Hematopoietic multipotent progenitor cell (in vitro differentiated cells): Measurements from ENCODE around the gene FUT7. TPM values are rescaled to one million over a fixed set of nuclear protein-coding genes. Genes with fewer than 3 reads are reported as not detected.
A peak's percentile ranks its signal among the peaks of the same experiment; 100 is the strongest.

Source experiments
- DNase-seq, 3 donors: peaks; one replicate each; pipeline ENCODE4 v3.0.0-alpha.2; 2011 to 2015; ENCODE audit warnings: low read depth in 2 of 3, low spot score in 2 of 3
- total RNA-seq: library from RNA; depleted of rRNA; stranded (reverse); fragments of >200 nt; gene quantifications from one replicate; pipeline ENCODE4 v1.2.3, GENCODE V29; 2012

Gene FUT7
- total RNA-seq, 1 donor = 14.3 TPM

DNA sequence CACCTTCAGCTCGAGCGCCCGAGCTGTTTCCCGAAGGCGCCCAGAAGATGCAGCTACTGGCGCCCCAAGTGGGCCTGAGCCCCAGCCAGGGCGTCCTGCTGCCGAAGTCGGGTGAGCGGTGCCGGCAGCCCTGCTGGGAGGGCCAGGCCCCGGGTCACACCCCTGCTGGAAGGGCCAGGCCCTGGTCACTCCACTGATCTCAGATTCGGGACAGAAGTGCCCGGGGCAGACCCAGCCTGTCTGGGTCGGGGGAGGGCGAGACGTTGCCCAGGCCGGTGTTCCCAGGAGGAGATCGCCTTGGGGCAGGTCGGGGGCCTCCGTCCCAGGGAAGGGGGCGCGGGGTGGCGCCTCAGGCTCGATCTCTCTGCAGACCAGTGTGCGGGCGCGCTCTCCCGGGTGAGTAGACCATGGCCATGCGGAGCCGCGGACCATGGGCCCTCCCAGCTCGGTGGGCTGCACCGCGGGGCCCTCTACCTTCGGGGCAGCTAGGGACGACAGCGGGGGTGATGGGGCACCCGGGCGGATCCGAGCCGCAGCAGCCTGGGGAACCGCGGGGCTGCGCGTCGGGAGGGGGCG is 46.8 kb downstream of the FUT7 start:
- peak in 1 of 3 donors; percentile 31 for DNase-seq

DNA sequence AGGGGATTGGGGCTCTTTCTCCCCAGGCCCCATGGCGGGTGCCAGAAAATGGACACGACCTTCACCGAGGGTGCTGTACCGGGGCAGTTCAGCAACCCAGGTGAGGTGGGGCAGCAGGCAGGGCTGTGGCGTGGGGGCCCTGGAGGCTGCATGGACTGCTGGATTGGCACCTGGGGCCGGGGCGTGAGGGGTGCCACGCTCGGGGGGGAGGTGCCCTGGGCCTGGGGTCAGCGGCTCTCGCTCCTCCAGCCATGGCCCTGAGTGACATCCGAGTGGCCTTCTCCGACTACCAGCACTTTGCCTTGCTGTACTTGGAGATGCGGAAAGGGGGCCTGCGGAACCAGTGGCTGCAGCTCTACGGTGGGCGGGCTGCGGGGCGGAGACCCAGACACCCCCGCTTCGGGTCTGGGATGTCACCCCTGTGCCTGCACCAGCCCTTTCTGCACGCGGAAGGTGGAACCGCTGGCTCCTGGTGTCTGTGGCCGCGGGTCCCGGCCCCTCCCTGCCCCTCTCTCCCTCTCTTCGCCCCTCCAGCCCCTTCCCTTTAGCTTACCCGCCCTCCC is 47.3 kb downstream of the FUT7 start:
- no peak for DNase-seq

DNA sequence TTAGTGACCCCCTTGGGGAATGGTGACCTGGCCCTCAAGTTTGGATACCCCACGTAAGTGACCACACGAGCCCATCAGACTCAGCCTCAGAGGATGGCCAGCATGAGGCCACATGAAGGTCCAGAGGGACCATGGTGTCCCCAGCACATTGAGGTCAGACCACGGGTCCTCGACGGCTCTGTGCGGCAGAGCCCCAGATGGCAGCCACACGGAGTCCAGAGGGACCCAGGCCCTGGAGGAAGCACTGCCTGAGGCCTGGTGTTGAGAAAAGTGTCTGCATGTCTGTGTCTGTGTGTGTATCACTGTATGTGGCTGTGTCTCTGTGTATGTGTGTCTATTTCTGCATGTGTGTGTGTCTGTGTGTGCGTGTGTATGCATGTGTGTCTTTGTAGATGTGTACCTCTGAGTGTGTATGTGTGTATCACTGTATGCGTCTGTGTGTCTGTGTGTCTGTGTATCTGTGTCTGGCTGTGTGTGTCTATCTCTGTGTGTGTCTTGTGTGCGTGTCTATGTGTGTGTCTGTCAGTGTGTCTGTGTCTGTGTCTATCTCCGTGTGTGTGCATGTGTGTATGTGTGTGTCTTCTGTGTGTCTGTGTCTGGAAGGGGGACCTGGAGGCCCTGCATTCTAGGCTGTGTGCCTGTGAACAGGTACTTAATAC is 48.1 kb downstream of the FUT7 start:
- no peak for DNase-seq

DNA sequence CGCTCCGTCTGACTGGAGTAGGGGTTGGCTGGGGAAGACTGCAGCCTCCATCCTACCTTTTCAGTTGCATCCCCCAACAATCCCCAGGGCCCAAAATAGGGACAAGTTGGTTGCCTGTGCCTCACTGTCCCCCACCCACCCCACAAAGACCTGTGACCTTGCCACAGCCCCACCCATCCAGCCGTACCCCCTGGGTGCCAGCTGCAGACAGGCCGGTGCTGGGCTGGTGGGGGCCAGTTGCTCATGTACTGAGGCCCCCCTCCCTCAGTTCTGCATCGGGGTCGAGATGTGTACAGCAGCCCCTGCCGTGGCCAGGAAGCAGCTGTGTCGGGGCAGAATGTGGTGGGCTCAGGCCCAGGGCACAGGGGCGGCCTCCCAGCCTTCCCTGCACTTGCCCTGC is 48.7 kb downstream of the FUT7 start:
- DNase-seq = no peak

DNA sequence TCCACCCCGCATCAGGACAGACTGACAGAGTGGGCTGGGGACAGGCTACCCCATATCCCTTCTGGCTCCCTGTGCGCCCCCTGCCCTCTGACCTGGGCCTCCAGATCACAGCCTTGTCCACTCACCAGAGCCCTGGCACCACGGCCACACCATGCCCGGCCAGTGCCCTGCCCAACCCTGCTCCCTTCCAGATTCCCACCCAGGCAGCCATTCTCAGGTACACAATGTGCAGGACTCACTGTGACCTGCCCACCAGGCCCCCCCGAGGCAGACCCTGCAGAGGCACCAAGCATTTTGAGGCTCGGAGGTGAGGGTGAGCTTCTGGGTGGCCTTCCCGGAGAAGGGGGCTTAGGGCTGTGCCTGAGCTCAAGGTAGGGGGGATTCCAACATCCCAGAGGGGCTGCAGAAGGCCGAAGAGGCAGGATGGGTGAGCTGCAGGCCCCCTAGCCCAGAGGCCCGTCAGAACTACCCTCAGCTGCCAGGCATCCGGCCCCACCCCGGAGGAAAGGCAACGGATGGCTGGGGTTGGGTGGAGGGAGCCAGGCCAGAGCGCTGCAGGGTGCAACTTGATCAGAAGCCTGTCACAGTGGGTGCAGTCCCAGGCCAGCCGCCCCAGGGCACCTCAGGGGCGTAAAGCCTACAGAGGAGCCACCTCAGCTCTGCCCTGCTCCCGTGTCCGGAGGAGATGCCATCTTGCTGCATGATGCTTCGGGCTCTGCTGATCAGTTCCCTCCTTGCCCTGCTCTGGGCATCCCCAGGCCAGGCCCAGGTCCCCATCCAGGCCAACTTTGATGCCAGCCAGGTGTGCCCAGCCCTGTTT is 49.4 kb downstream of the FUT7 start, which contains the start of gene LCNL1:
LCNL1 (plus strand) TSS at position 762 of the 820 bp plus-strand sequence. CDS start 594 bp downstream, outside the sequence.
- no peak for DNase-seq

DNA sequence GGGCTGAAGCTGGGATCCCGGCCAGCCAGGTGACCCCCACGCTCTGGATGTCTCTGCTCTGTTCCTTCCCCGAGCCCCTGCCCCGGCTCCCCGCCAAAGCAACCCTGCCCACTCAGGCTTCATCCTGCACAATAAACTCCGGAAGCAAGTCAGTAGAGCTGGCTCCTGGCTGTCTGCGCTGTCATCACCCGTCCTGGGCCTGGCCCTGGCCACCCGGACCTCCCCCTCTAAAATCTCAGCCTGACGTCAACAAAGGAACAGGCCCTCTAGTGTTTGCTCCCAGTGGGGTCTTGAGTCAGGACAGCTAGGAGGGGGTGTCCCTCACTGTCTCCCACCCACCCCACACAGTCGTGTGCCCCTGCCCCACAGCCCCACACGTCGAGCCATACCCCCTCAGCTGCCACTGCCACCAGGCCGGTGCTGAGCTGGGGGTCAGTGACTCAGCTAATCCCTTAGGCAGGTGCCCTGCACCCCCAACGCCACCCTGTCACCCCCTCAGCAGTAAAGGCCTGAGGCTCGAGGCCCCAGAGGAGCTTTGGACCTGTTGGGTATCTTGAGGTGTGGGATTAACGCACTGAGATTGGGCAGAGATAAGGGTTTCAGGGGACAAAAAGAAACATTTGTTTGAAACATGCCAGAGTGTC is 50.2 kb downstream of the FUT7 start:
- DNase-seq = no peak

DNA sequence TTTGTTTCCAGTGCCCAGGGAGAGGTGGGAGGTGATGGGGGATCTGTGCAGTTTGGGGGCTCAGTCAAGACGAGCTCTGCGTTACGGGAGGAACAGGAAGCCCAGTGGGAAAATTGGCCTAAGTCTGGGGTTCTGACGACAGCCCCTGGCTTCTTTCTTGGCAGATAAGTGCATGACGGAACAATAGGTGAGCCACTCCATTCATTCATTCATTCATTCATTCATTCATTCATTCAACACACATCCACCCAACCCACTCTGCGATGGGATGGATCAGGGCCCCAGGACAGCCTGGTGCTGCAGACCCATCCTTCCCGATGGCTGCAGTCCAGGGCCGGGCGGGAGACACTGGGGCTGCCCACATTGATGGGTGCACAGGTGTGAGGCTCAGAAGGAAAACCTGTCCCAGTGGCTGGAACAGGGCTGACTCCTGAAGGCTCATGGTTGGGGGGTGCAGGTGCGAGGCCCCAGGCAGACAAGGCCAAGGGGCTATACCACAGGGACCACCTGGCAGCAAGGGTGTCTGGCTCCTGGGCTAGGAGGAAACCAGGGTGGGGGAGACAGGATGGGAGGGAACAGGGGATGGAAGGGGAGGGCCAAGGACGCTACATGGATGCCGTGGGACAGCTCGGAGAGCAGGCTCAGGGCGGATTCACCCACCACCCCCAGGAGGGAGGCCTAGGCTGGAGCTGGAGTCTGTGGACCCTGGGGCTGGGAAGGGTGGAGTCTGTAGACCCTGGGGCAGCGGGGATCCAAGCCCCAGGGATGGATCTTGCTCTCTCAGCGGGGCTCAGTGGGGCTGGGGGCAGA is 51.0 kb downstream of the FUT7 start:
- DNase-seq = no peak

Other genes starting within 250 kb of the FUT7 start
- gene TMEM141, start 240.7 kb downstream of the FUT7 start, total RNA-seq = 47.1 TPM
- 1.6 TPM for gene CCDC183, start 235.8 kb downstream of the FUT7 start, total RNA-seq
- 66.8 TPM for gene RABL6, start 224.1 kb downstream of the FUT7 start, total RNA-seq
- 0.27 TPM for gene AJM1, start 189.6 kb downstream of the FUT7 start, total RNA-seq
- gene PHPT1, start 182.7 kb downstream of the FUT7 start, total RNA-seq = 36.9 TPM
- 1.1 TPM for gene MAMDC4, start 179.7 kb downstream of the FUT7 start, total RNA-seq
- gene EDF1, start 165.8 kb downstream of the FUT7 start, total RNA-seq = 211 TPM
- gene TRAF2, start 145.6 kb downstream of the FUT7 start, total RNA-seq = 20.5 TPM
- gene FBXW5, start 87.3 kb downstream of the FUT7 start, total RNA-seq = 179 TPM
- 0.81 TPM for gene C8G, start 86.8 kb downstream of the FUT7 start, total RNA-seq
- gene LCN12, start 79.8 kb downstream of the FUT7 start, total RNA-seq = 0.54 TPM
- gene PTGDS, start 54.6 kb downstream of the FUT7 start, total RNA-seq = not detected
- not detected for gene LCNL1, start 49.1 kb downstream of the FUT7 start, total RNA-seq
- gene PAXX, start 39.7 kb downstream of the FUT7 start, total RNA-seq = 16.7 TPM
- 0.27 TPM for gene CLIC3, start 35.5 kb downstream of the FUT7 start, total RNA-seq
- 99.1 TPM for gene ABCA2, start 3.9 kb downstream of the FUT7 start, total RNA-seq
- gene NPDC1, start 14.1 kb upstream of the FUT7 start, total RNA-seq = 51.2 TPM
- not detected for gene ENTPD2, start 22.0 kb upstream of the FUT7 start, total RNA-seq
- gene SAPCD2, start 38.5 kb upstream of the FUT7 start, total RNA-seq = 4.8 TPM
- gene UAP1L1, start 45.4 kb upstream of the FUT7 start, total RNA-seq = 14.8 TPM
- 70.8 TPM for gene MAN1B1, start 54.9 kb upstream of the FUT7 start, total RNA-seq
- gene DPP7, start 82.6 kb upstream of the FUT7 start, total RNA-seq = 154 TPM
- gene GRIN1, start 107.1 kb upstream of the FUT7 start, total RNA-seq = under 0.01 TPM
- gene LRRC26, start 138.0 kb upstream of the FUT7 start, total RNA-seq = 2.2 TPM
- gene TMEM210, start 140.0 kb upstream of the FUT7 start, total RNA-seq = not detected
- 59.8 TPM for gene ANAPC2, start 156.5 kb upstream of the FUT7 start, total RNA-seq
- 78.4 TPM for gene SSNA1, start 156.6 kb upstream of the FUT7 start, total RNA-seq
- 3.0 TPM for gene TPRN, start 168.7 kb upstream of the FUT7 start, total RNA-seq
- gene TMEM203, start 173.6 kb upstream of the FUT7 start, total RNA-seq = 35.5 TPM
- 10.2 TPM for gene NDOR1, start 173.6 kb upstream of the FUT7 start, total RNA-seq
- 1.3 TPM for gene RNF208, start 190.2 kb upstream of the FUT7 start, total RNA-seq
- gene CYSRT1, start 193.1 kb upstream of the FUT7 start, total RNA-seq = 0.27 TPM
- not detected for gene RNF224, start 195.4 kb upstream of the FUT7 start, total RNA-seq
- gene SLC34A3, start 198.8 kb upstream of the FUT7 start, total RNA-seq = not detected
- 141 TPM for gene TUBB4B, start 209.2 kb upstream of the FUT7 start, total RNA-seq
- gene STPG3, start 219.2 kb upstream of the FUT7 start, total RNA-seq = 0.54 TPM
- 72.7 TPM for gene NELFB, start 223.2 kb upstream of the FUT7 start, total RNA-seq
- 25.0 TPM for gene TOR4A, start 245.6 kb upstream of the FUT7 start, total RNA-seq